Measurements from ENCODE around the gene ECM1.

- TF ChIP-seq, protein P1, sequence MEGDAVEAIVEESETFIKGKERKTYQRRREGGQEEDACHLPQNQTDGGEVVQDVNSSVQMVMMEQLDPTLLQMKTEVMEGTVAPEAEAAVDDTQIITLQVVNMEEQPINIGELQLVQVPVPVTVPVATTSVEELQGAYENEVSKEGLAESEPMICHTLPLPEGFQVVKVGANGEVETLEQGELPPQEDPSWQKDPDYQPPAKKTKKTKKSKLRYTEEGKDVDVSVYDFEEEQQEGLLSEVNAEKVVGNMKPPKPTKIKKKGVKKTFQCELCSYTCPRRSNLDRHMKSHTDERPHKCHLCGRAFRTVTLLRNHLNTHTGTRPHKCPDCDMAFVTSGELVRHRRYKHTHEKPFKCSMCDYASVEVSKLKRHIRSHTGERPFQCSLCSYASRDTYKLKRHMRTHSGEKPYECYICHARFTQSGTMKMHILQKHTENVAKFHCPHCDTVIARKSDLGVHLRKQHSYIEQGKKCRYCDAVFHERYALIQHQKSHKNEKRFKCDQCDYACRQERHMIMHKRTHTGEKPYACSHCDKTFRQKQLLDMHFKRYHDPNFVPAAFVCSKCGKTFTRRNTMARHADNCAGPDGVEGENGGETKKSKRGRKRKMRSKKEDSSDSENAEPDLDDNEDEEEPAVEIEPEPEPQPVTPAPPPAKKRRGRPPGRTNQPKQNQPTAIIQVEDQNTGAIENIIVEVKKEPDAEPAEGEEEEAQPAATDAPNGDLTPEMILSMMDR (IDR thresholded peaks at IDR 0.05; ENCODE audit: low read depth, low read length): 0 out of 2 replicates have a peak, but pooled peaks have one; percentile 23
- TF ChIP-seq EZH2phosphoT487 (IDR thresholded peaks at IDR 0.05; ENCODE audit: low read depth): no peak
Observed at GRCh38 chr1:150532860-150533259, 25.0 kb downstream of the ECM1 start.

Measured in OCI-LY3 (cell line).